GM12865 (cell line): Measurements from ENCODE around the gene SRSF12.

Source experiments
- DNase-seq: peaks from one replicate; pipeline ENCODE4 v3.0.0; 2010; ENCODE audit warnings: low read depth
- H3K4me3 ChIP-seq: 2 replicates; pipeline ENCODE4 v1.5.1; 2011; ENCODE audit warnings: mild to moderate bottlenecking, low read depth, low read length, control low read depth
- TF ChIP-seq, protein P1 (sequence below): IDR thresholded peaks from 2 replicates; pipeline ENCODE4 v1.5.1; 2011; ENCODE audit warnings: low read length, control low read depth, low read depth, inconsistent platforms; ENCODE audit not compliant: insufficient read depth; ENCODE audit errors: missing control alignments

Gene SRSF12

GRCh38 chr6:89122625-89123024, 4.8 kb upstream of the SRSF12 start:
- H3K4me3 ChIP-seq, result no peak overlapping the region
- DNase-seq, result peak; percentile 54
- TF ChIP-seq, protein P1, sequence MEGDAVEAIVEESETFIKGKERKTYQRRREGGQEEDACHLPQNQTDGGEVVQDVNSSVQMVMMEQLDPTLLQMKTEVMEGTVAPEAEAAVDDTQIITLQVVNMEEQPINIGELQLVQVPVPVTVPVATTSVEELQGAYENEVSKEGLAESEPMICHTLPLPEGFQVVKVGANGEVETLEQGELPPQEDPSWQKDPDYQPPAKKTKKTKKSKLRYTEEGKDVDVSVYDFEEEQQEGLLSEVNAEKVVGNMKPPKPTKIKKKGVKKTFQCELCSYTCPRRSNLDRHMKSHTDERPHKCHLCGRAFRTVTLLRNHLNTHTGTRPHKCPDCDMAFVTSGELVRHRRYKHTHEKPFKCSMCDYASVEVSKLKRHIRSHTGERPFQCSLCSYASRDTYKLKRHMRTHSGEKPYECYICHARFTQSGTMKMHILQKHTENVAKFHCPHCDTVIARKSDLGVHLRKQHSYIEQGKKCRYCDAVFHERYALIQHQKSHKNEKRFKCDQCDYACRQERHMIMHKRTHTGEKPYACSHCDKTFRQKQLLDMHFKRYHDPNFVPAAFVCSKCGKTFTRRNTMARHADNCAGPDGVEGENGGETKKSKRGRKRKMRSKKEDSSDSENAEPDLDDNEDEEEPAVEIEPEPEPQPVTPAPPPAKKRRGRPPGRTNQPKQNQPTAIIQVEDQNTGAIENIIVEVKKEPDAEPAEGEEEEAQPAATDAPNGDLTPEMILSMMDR, result peak; percentile 51

- TF ChIP-seq, protein P1, result no peak
- H3K4me3 ChIP-seq, result no peak overlapping the region
- DNase-seq, result no peak
Observed at GRCh38 chr6:89121934-89122333, 4.1 kb upstream of the SRSF12 start.

GRCh38 chr6:89120371-89120770, 2.5 kb upstream of the SRSF12 start:
- no peak overlapping the region for H3K4me3 ChIP-seq
- TF ChIP-seq, protein P1, result no peak
- no peak for DNase-seq

- TF ChIP-seq, protein P1, result no peak
- DNase-seq, result no peak
- H3K4me3 ChIP-seq, result no peak overlapping the region
Observed at GRCh38 chr6:89118931-89119330, 1.1 kb upstream of the SRSF12 start.

GRCh38 chr6:89116702-89117101, 1.2 kb downstream of the SRSF12 start:
- TF ChIP-seq, protein P1, result no peak
- no peak for DNase-seq
- no peak overlapping the region for H3K4me3 ChIP-seq

DNA sequence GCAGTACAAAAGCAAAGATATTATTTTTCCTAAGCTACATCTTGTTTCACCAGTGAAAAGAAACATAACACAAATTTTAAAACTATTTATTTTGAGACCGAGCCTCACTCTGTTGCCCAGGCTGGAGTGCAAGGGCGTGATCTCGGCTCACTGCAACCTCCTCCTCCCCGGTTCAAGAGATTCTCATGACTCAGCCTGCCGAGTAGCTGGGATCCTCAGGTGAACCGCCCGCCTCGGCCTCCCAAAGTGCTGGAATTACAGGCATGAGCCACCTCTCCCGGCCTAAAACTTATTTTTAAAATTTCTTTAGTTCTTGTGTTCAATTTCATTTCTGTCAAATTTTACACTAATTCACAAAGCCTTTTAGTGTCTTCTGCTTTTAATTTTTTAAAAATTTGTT, 5.9 kb downstream of the SRSF12 start:
- TF ChIP-seq, protein P1, result no peak
- H3K4me3 ChIP-seq, result no peak overlapping the region
- DNase-seq, result no peak

- DNase-seq, result no peak
- no peak overlapping the region for H3K4me3 ChIP-seq
- TF ChIP-seq, protein P1, result no peak
Observed at GRCh38 chr6:89110284-89110683, 7.6 kb downstream of the SRSF12 start.
